IMR-90 (cell line): ENCODE results near the gene ULK1. TPM values are rescaled to one million over a fixed set of nuclear protein-coding genes. Genes with fewer than 3 reads are reported as not detected.

Source experiments
- ATAC-seq: fragments of 200-7000 bp; cut with Tn5 transposase; 2 replicates; pipeline ENCODE4 v1.9.1; 2020; ENCODE audit warnings: low read depth, mild to moderate bottlenecking, moderate library complexity
- BruUV-seq: library from RNA; stranded (reverse); fragments of 400-500 nt; replicated peaks from 2 replicates; lab custom pipeline; 2021; lab: Mats Ljungman, UMichigan
- CTCF ChIA-PET: fragments of 300-600 bp; formaldehyde crosslinking; extraction: SDS; loops from one replicate; lab custom pipeline; 2021; ENCODE audit warnings: antibody characterized with exemption; lab: Yijun Ruan, JAX
- POLR2A ChIA-PET: fragments of 300-600 bp; sonication (Branson Sonifier 250); formaldehyde crosslinking; loops from one replicate; lab custom pipeline; 2022; ENCODE audit warnings: antibody characterized with exemption; ENCODE audit not compliant: unreplicated experiment; lab: Charles Lee
- DNase-seq: peaks from one replicate; pipeline ENCODE4 v3.0.0; 2013
- H2AFZ ChIP-seq: replicated peaks from 2 replicates; pipeline ENCODE3; 2013; ENCODE audit warnings: low read length, mild to moderate bottlenecking; ENCODE audit not compliant: poor library complexity
- H2AK5ac ChIP-seq: 2 replicates; pipeline ENCODE4 v1.6.1; 2013; ENCODE audit warnings: low read depth, low read length, inconsistent platforms
- H2AK9ac ChIP-seq: replicated peaks from 2 replicates; pipeline ENCODE3; 2013; ENCODE audit warnings: mild to moderate bottlenecking, low read depth, low read length, moderate library complexity; ENCODE audit not compliant: poor library complexity
- H2BK120ac ChIP-seq: 2 replicates; pipeline ENCODE4 v1.6.1; 2013; ENCODE audit warnings: low read depth, low read length, inconsistent platforms
- H2BK15ac ChIP-seq: 3 replicates; pipeline ENCODE4 v1.6.1; 2013; ENCODE audit warnings: low read depth, low read length, inconsistent platforms
- H2BK20ac ChIP-seq: 2 replicates; pipeline ENCODE4 v1.6.1; 2013; ENCODE audit warnings: low read depth, mild to moderate bottlenecking, inconsistent platforms, low read length, moderate library complexity
- H2BK5ac ChIP-seq: 2 replicates; pipeline ENCODE4 v1.6.1; 2013; ENCODE audit warnings: mild to moderate bottlenecking, low read depth, low read length, inconsistent platforms; ENCODE audit not compliant: poor library complexity, severe bottlenecking
- H3K14ac ChIP-seq: replicated peaks from 2 replicates; pipeline ENCODE4 v1.6.1; 2013; ENCODE audit warnings: low read depth, low read length, inconsistent platforms
- H3K18ac ChIP-seq: 2 replicates; pipeline ENCODE4 v1.6.1; 2013; ENCODE audit warnings: low read depth, low read length, control low read depth
- H3K23ac ChIP-seq: 2 replicates; pipeline ENCODE4 v1.6.1; 2013; ENCODE audit warnings: low read depth, low read length, inconsistent platforms
- H3K27ac ChIP-seq: 2 replicates; pipeline ENCODE4 v1.5.1; 2013; ENCODE audit warnings: mild to moderate bottlenecking, control low read depth, low read length; ENCODE audit not compliant: insufficient read depth
- H3K27me3 ChIP-seq: 2 replicates; pipeline ENCODE4 v1.6.1; 2013; ENCODE audit warnings: low read length; ENCODE audit not compliant: control insufficient read depth, insufficient read depth
- H3K36me3 ChIP-seq: 2 replicates; pipeline ENCODE4 v1.6.1; 2013; ENCODE audit warnings: low read length, mixed read lengths; ENCODE audit not compliant: control insufficient read depth, insufficient read depth
- H3K4ac ChIP-seq: 2 replicates; pipeline ENCODE4 v1.6.1; 2013; ENCODE audit warnings: low read depth, low read length, inconsistent platforms
- H3K4me1 ChIP-seq: 2 replicates; pipeline ENCODE4 v1.6.1; 2013; ENCODE audit warnings: low read length, mixed read lengths; ENCODE audit not compliant: control insufficient read depth, insufficient read depth
- H3K4me2 ChIP-seq: 2 replicates; pipeline ENCODE4 v1.6.1; 2013; ENCODE audit warnings: low read depth, mild to moderate bottlenecking, control low read depth, low read length, moderate library complexity
- H3K4me3 ChIP-seq: 2 replicates; pipeline ENCODE4 v1.5.1; 2013; ENCODE audit warnings: low read depth, mild to moderate bottlenecking, control low read depth, low read length, moderate library complexity; ENCODE audit not compliant: insufficient read depth
- H3K56ac ChIP-seq: 2 replicates; pipeline ENCODE4 v1.6.1; 2013; ENCODE audit warnings: low read length, inconsistent platforms; ENCODE audit not compliant: insufficient read depth; ENCODE audit errors: extremely low read depth
- H3K79me1 ChIP-seq, 2 experiments: 2 replicates each; pipeline ENCODE4 v1.6.1; 2013; ENCODE audit warnings: low read length in 2 of 2, inconsistent platforms in 1 of 2, low read depth in 1 of 2
- H3K9ac ChIP-seq: 2 replicates; pipeline ENCODE4 v1.6.1; 2013; ENCODE audit warnings: low read depth, low read length, control low read depth
- H3K9me1 ChIP-seq: 2 replicates; pipeline ENCODE4 v1.6.1; 2013; ENCODE audit warnings: low read length, inconsistent platforms; ENCODE audit not compliant: insufficient read depth
- H3K9me3 ChIP-seq: 2 replicates; pipeline ENCODE4 v1.6.1; 2013; ENCODE audit warnings: low read length; ENCODE audit not compliant: control insufficient read depth, insufficient read depth
- H4K20me1 ChIP-seq: 2 replicates; pipeline ENCODE4 v1.6.1; 2013; ENCODE audit warnings: low read length, inconsistent platforms; ENCODE audit not compliant: insufficient read depth
- H4K5ac ChIP-seq: 2 replicates; pipeline ENCODE4 v1.6.1; 2013; ENCODE audit warnings: mild to moderate bottlenecking, low read depth, low read length, control low read depth
- H4K8ac ChIP-seq, 2 experiments: 2 replicates each; pipeline ENCODE4 v1.6.1; 2013; ENCODE audit warnings: low read depth in 2 of 2, low read length in 2 of 2, control low read depth in 1 of 2, inconsistent platforms in 1 of 2
- H4K91ac ChIP-seq: 2 replicates; pipeline ENCODE4 v1.6.1; 2013; ENCODE audit warnings: low read depth, low read length, inconsistent platforms; ENCODE audit not compliant: insufficient read depth
- CEBPB ChIP-seq: IDR thresholded peaks from 2 replicates; pipeline ENCODE4 v1.6.1; 2012; ENCODE audit warnings: low read depth, low read length, improper control_type of control experiment
- CHD1 ChIP-seq: IDR thresholded peaks from 2 replicates; pipeline ENCODE4 v1.6.1; 2012; ENCODE audit warnings: low read depth, low read length, improper control_type of control experiment
- FOS ChIP-seq: fragments of 150-350 bp; IDR thresholded peaks from 2 replicates; pipeline ENCODE4 v1.6.1; 2016; ENCODE audit warnings: low read depth, low read length
- MAZ ChIP-seq: IDR thresholded peaks from 2 replicates; pipeline ENCODE4 v1.6.1; 2012; ENCODE audit warnings: low read depth, mild to moderate bottlenecking, low read length, improper control_type of control experiment, moderate library complexity, borderline replicate concordance
- WGBS, 2 experiments: methylation state at CpG; one replicate each; pipeline versions ENCODE4 v1.1.5 to v1.1.7; 2013; ENCODE audit warnings: missing lambda C conversion rate in 2 of 2; ENCODE audit not compliant: insufficient read length in 1 of 2; ENCODE audit errors: extremely low coverage in 2 of 2; 5-methylcytosine and 5-hydroxymethylcytosine counted together
- dilution Hi-C: fragments of 300-500 bp; cut with HindIII; formaldehyde crosslinking; loops from one replicate; pipeline ENCODE4 v1.14.3; 2018; ENCODE audit warnings: low sequenced_read_pairs; ENCODE audit not compliant: unreplicated experiment
- in situ Hi-C: fragments of 300-500 bp; cut with MboI; formaldehyde crosslinking; loops from 3 replicates; pipeline ENCODE4 v1.14.3; 2019; ENCODE audit warnings: low sequenced_read_pairs, inconsistent platforms, mixed read lengths
- intact Hi-C: fragments of 100-400 bp; cut with micrococcal nuclease; formaldehyde crosslinking; loops from 2 replicates; pipeline ENCODE4 v1.10.0; 2022
- polyA plus RNA-seq, 3 experiments: library from polyadenylated mRNA; depleted of rRNA; stranded (reverse); fragments of >200 nt; gene quantifications; 2 replicates each; pipeline ENCODE4 v1.2.3, GENCODE V29; 2012; ENCODE audit warnings: low replicate concordance in 1 of 3
- total RNA-seq: library from RNA; depleted of rRNA; stranded (reverse); fragments of >200 nt; gene quantifications from 2 replicates; pipeline ENCODE4 v1.2.3, GENCODE V29; 2012

Gene ULK1
- total and polyA plus RNA-seq, 2 of the 4 experiments (the other 2 are of a cell fraction): 1.8 to 19.2 TPM

GRCh38 chr12:131917711-131918306 lies 23.4 kb downstream of the ULK1 start:
- Histone ChIP-seq H4K5ac (no peak overlapping the region), H2BK20ac (no peak overlapping the region), H3K14ac (no peak overlapping the region), H2BK5ac (no peak overlapping the region), H3K56ac (no peak overlapping the region), H3K23ac (no peak overlapping the region), H2AK9ac (no peak overlapping the region), H3K4me3 (no peak overlapping the region), H2BK120ac (no peak overlapping the region), H3K4me2 (no peak overlapping the region), H2AFZ (peak overlapping the region; percentile 5), H2BK15ac (no peak overlapping the region), H3K9ac (no peak overlapping the region), H3K27ac (no peak overlapping the region), H3K9me1 (no peaks in the 10 kb centered on the region), H4K91ac (no peak overlapping the region), H3K18ac (no peak overlapping the region), H3K79me1 (0 out of 4 replicates have a peak, but pooled peaks cover 0 to 6% of the 10 kb centered on the region in 2 experiments), H3K4me1 (peaks cover 3% of the 10 kb centered on the region), H3K4ac (no peak overlapping the region), H2AK5ac (no peak overlapping the region), H3K36me3 (peaks cover 72% of the 10 kb centered on the region), H4K8ac (no peak overlapping the region), H3K27me3 (no peaks in the 10 kb centered on the region), H4K20me1 (no peaks in the 10 kb centered on the region), H3K9me3 (no peaks in the 10 kb centered on the region)
- intact Hi-C loops (no loop called here), in situ Hi-C loops (no loop called here), dilution Hi-C loops (no loop called here)
- no TSS peak for BruUV-seq
- no peak for ATAC-seq
- no peak for DNase-seq
- ChIA-PET CTCF (no interaction called here), POLR2A (no interaction called here)
- TF ChIP-seq CEBPB (no peak), MAZ (no peak), CHD1 (no peak), FOS (no peak)
- WGBS, 2 experiments: 92% methylated on average over 9 of the region's 18 CpGs; no CpG with 5 or more reads in 1 of the 2 experiments
